NCI-H748 treated with DMSO at 0.1 percent for 48 hours (cell line): ENCODE data around the gene CIAO3.
"Not testable (repeated sequence)": the region's sequence is repeated elsewhere in the genome, so short reads cannot be mapped to it uniquely, and the experiment has no call there.

Experiments
- DNase-seq: peaks from one replicate; lab custom pipeline; 2025; lab: John Stamatoyannopoulos, UW

Gene CIAO3

GRCh38 chr16:760065-760464, 19.3 kb upstream of the CIAO3 start:
- no peak for DNase-seq

GRCh38 chr16:759110-759910, 18.5 kb upstream of the CIAO3 start:
- no peak for DNase-seq

GRCh38 chr16:756428-756827, 15.6 kb upstream of the CIAO3 start:
- no peak for DNase-seq

GRCh38 chr16:754656-755055, 13.9 kb upstream of the CIAO3 start:
- no peak for DNase-seq

GRCh38 chr16:754121-754607, 13.4 kb upstream of the CIAO3 start:
- not testable (repeated sequence) for DNase-seq

GRCh38 chr16:752007-752312, 11.2 kb upstream of the CIAO3 start:
- DNase-seq, result no peak

- DNase-seq, result no peak
Observed at GRCh38 chr16:751152-752006, 10.6 kb upstream of the CIAO3 start.

- no peak for DNase-seq
Observed at GRCh38 chr16:750485-750884, 9.7 kb upstream of the CIAO3 start.

GRCh38 chr16:749010-749409, 8.2 kb upstream of the CIAO3 start:
- DNase-seq, result no peak

GRCh38 chr16:747978-748746, 7.4 kb upstream of the CIAO3 start:
- no peak for DNase-seq

GRCh38 chr16:746637-747036, 5.8 kb upstream of the CIAO3 start:
- no peak for DNase-seq

- no peak for DNase-seq
Observed at GRCh38 chr16:745739-746138, 4.9 kb upstream of the CIAO3 start.

- no peak for DNase-seq
Observed at GRCh38 chr16:743794-744500, 3.1 kb upstream of the CIAO3 start.

- DNase-seq, result not testable (repeated sequence)
Observed at GRCh38 chr16:742894-743293, 2.1 kb upstream of the CIAO3 start.

- DNase-seq, result no peak
Observed at GRCh38 chr16:741986-742629, 1.3 kb upstream of the CIAO3 start.

- DNase-seq, result no peak
Observed at GRCh38 chr16:740459-740763, 386 bp downstream of the CIAO3 start.

GRCh38 chr16:739560-740458, 988 bp downstream of the CIAO3 start:
- DNase-seq, result no peak

- DNase-seq, result no peak
Observed at GRCh38 chr16:736936-737481, 3.8 kb downstream of the CIAO3 start.

GRCh38 chr16:735982-736453, 4.8 kb downstream of the CIAO3 start:
- no peak for DNase-seq
